HepG2 (cell line): ENCODE data around the gene TMEM233. TPM values are rescaled to one million over a fixed set of nuclear protein-coding genes. Genes with fewer than 3 reads are reported as not detected.
A peak's percentile ranks its signal among the peaks of the same experiment; 100 is the strongest.

Source experiments
- ATAC-seq: fragments of 200-7000 bp; cut with Tn5 transposase; 3 replicates; pipeline ENCODE4 v1.9.1; 2020; ENCODE audit warnings: mild to moderate bottlenecking, moderate library complexity
- Bru-seq: library from RNA; stranded (reverse); fragments of 400-500 nt; gene quantifications from one replicate; lab custom pipeline; 2021; lab: Mats Ljungman, UMichigan
- BruChase-seq, 2 experiments: library from RNA; stranded (reverse); fragments of 400-500 nt; gene quantifications; one replicate each; lab custom pipeline; 2021; lab: Mats Ljungman, UMichigan
- BruUV-seq: library from RNA; stranded (reverse); fragments of 400-500 nt; replicated peaks from 2 replicates; lab custom pipeline; 2021; lab: Mats Ljungman, UMichigan
- CTCF ChIA-PET: fragments of 300-600 bp; formaldehyde crosslinking; extraction: SDS; loops from one replicate; lab custom pipeline; 2021; ENCODE audit warnings: low total read pairs, inconsistent platforms, low intra/inter-chr PET ratio; lab: Yijun Ruan, JAX
- POLR2A ChIA-PET: fragments of 350-600 bp; sonication (Branson Sonifier 250); formaldehyde crosslinking; loops from one replicate; lab custom pipeline; 2020; ENCODE audit warnings: antibody characterized with exemption, inconsistent platforms; lab: Yijun Ruan, JAX
- DNase-seq: peaks from one replicate; pipeline ENCODE4 v3.0.0-alpha.2; 2015; ENCODE audit warnings: low spot score
- FAIRE-seq: peaks from 3 replicates; lab custom pipeline; 2011; peaks lifted over from hg19 to GRCh38; lab: Jason Lieb, UNC
- H2AFZ ChIP-seq: one replicate; pipeline ENCODE4 v1.6.1; 2011; ENCODE audit warnings: low read length, inconsistent platforms
- H3K27ac ChIP-seq: fragments of 300-600 bp; 3 replicates; pipeline ENCODE4 v1.8.0; 2011; ENCODE audit warnings: mixed run types, mild to moderate bottlenecking, mixed read lengths, low read length, inconsistent platforms; ENCODE audit not compliant: insufficient read depth; ENCODE audit errors: extremely low read length
- H3K27me3 ChIP-seq, 2 experiments: fragments of 200-600 bp in 1 of 2; 2 replicates in 1 of 2; 3 replicates in 1 of 2; pipeline versions ENCODE4 v1.6.0 to v1.8.0; 2011; ENCODE audit warnings: low read length in 2 of 2, mild to moderate bottlenecking in 2 of 2, moderate library complexity in 2 of 2, inconsistent platforms in 1 of 2; ENCODE audit not compliant: insufficient read depth in 2 of 2, control insufficient read depth in 1 of 2
- H3K36me3 ChIP-seq, 2 experiments: fragments of 200-600 bp in 1 of 2; replicated peaks in 1 of 2; 2 replicates in 1 of 2; 3 replicates in 1 of 2; pipeline versions ENCODE4 v1.5.1 to v1.8.0; 2011; ENCODE audit warnings: low read length in 2 of 2, inconsistent platforms in 1 of 2; ENCODE audit not compliant: insufficient read depth in 2 of 2, control insufficient read depth in 1 of 2
- H3K4me1 ChIP-seq: 2 replicates; pipeline ENCODE4 v1.5.1; 2012; ENCODE audit warnings: low read length, inconsistent platforms; ENCODE audit not compliant: insufficient read depth
- H3K4me2 ChIP-seq: 2 replicates; pipeline ENCODE4 v1.6.0; 2011; ENCODE audit warnings: low read depth, low read length, inconsistent platforms
- H3K4me3 ChIP-seq, 3 experiments: fragments of 200-600 bp in 1 of 3; sonication (generic), shearing (Covaris generic) in 1 of 3; replicated peaks in 1 of 3; 2 replicates each; pipeline ENCODE4 v1.5.1; 2011 to 2016; ENCODE audit warnings: low read length in 3 of 3, inconsistent platforms in 2 of 3, low read depth in 2 of 3, mild to moderate bottlenecking in 2 of 3, control low read depth in 1 of 3, mixed read lengths in 1 of 3; ENCODE audit not compliant: insufficient read depth in 1 of 3
- H3K79me2 ChIP-seq: one replicate; pipeline ENCODE4 v1.6.1; 2011; ENCODE audit warnings: low read length, inconsistent platforms; ENCODE audit not compliant: insufficient read depth
- H3K9ac ChIP-seq: 2 replicates; pipeline ENCODE4 v1.6.0; 2011; ENCODE audit warnings: mild to moderate bottlenecking, low read depth, low read length, inconsistent platforms; ENCODE audit not compliant: insufficient read depth
- H3K9me3 ChIP-seq: 2 replicates; pipeline ENCODE4 v1.5.1; 2012; ENCODE audit warnings: mild to moderate bottlenecking, low read length
- H4K20me1 ChIP-seq: 2 replicates; pipeline ENCODE4 v1.6.0; 2011; ENCODE audit warnings: inconsistent platforms, mild to moderate bottlenecking, low read length, moderate library complexity; ENCODE audit not compliant: insufficient read depth
- MAZ ChIP-seq, 2 experiments: sonication (generic) in 1 of 2; formaldehyde crosslinking in 1 of 2; IDR thresholded peaks; 2 replicates each; pipeline versions ENCODE4 v1.5.0 to v1.6.1; 2012 to 2020; ENCODE audit warnings: low read depth in 2 of 2, mild to moderate bottlenecking in 2 of 2, borderline replicate concordance in 1 of 2, improper control_type of control experiment in 1 of 2, low read length in 1 of 2, missing genetic modification reagents in 1 of 2, moderate library complexity in 1 of 2
- NFYB ChIP-seq: sonication (generic); formaldehyde crosslinking; IDR thresholded peaks from 2 replicates; pipeline ENCODE4 v1.4.0; 2020; ENCODE audit warnings: missing genetic modification reagents
- PHB2 ChIP-seq: fragments of 450-650 bp; IDR thresholded peaks from 2 replicates; pipeline ENCODE4 v1.6.1; 2018; ENCODE audit not compliant: partially characterized antibody
- SIN3B ChIP-seq: fragments of 150-350 bp; IDR thresholded peaks from 2 replicates; pipeline ENCODE4 v1.6.1; 2014; ENCODE audit warnings: low read length
- SMAD9 ChIP-seq: sonication (generic); formaldehyde crosslinking; IDR thresholded peaks from 2 replicates; pipeline ENCODE4 v1.5.1; 2020; ENCODE audit warnings: mild to moderate bottlenecking, missing genetic modification reagents
- TOE1 ChIP-seq: sonication (generic); formaldehyde crosslinking; IDR thresholded peaks from 2 replicates; pipeline ENCODE4 v1.4.0; 2020; ENCODE audit warnings: mild to moderate bottlenecking, missing genetic modification reagents
- ZNF225 ChIP-seq: sonication (generic); formaldehyde crosslinking; IDR thresholded peaks from 2 replicates; pipeline ENCODE4 v1.4.0; 2020; ENCODE audit warnings: mild to moderate bottlenecking, missing genetic modification reagents
- ZNF691 ChIP-seq: sonication (generic); formaldehyde crosslinking; IDR thresholded peaks from 2 replicates; pipeline ENCODE4 v1.4.0; 2020; ENCODE audit warnings: missing genetic modification reagents, low read depth, mild to moderate bottlenecking, borderline replicate concordance
- WGBS: methylation state at CpG from one replicate; pipeline ENCODE4 v1.1.6; 2017; ENCODE audit warnings: low lambda C conversion rate; 5-methylcytosine and 5-hydroxymethylcytosine counted together
- in situ Hi-C: cut with HindIII; loops from 2 replicates; pipeline ENCODE4 v1.10.0; 2017; ENCODE audit warnings: low pct_unique_long_range_greater_than_20kb; ENCODE audit not compliant: extremely low pct_ligation_motif_present
- intact Hi-C: fragments of 100-400 bp; cut with micrococcal nuclease; formaldehyde crosslinking; loops from one replicate; pipeline ENCODE4 v1.10.0; 2022; ENCODE audit not compliant: unreplicated experiment
- long read RNA-seq, 2 experiments: library from RNA in 1 of 2; library from polyadenylated mRNA in 1 of 2; stranded (forward) in 1 of 2; unstranded in 1 of 2; transcript quantifications; one replicate each; pipeline ENCODE4 v2.0.0, GENCODE V29; 2019 to 2022
- polyA minus RNA-seq, 3 experiments: library from RNA; depleted of rRNA, polyadenylated mRNA; stranded (reverse); fragments of >200 nt; gene quantifications; 2 replicates each; pipeline ENCODE4 v1.2.3, GENCODE V29; 2011; ENCODE audit warnings: low replicate concordance in 1 of 3
- polyA plus RNA-seq, 8 experiments: library from polyadenylated mRNA; depleted of rRNA in 3 of 8; stranded (reverse) in 7 of 8; unstranded in 1 of 8; fragments of >200 nt; fragmentation: Illumina TruSeq in 4 of 8; extraction: Trizol in 4 of 8; gene quantifications; 2 replicates each; pipeline versions ENCODE4 v1.2.1 to v1.2.3, GENCODE V29; 2011 to 2016; ENCODE audit warnings: low read depth in 4 of 8, missing spikeins in 1 of 8, mixed read lengths in 1 of 8; ENCODE audit not compliant: insufficient read depth in 1 of 8
- total RNA-seq, 5 experiments: library from RNA; depleted of rRNA; stranded (reverse); fragments of >200 nt; fragmentation: Illumina TruSeq; extraction: Trizol; gene quantifications; 2 replicates each; pipeline ENCODE4 v1.2.3, GENCODE V29; 2016; ENCODE audit warnings: low read depth in 1 of 5

The TMEM233 gene
- total RNA-seq (2016; rRNA removed; fragmentation: Illumina TruSeq; extraction: Trizol) (not detected in 2 replicates), polyA plus RNA-seq (2011; rRNA removed) (0.03 and 0.16 TPM in 2 replicates), polyA minus RNA-seq (2011; rRNA and poly(A)+ RNA removed; ENCODE audit: low replicate concordance) (not detected in 2 replicates), Bru-seq, nascent RNA (not detected), BruChase-seq, experiment 1, labeled RNA remaining after a 6-hour chase (not detected), BruChase-seq, experiment 2, labeled RNA remaining after a 2-hour chase (percentile 2 among the genes with signal in this experiment)
- total RNA-seq (2016; cell fraction: cytosol; rRNA removed; fragmentation: Illumina TruSeq; extraction: Trizol; ENCODE audit: low read depth): 0.09 TPM in 1 of 2 replicates, not detected in the other
- not detected in 2 replicates for total RNA-seq (2016; cell fraction: insoluble cytoplasmic fraction; rRNA removed; fragmentation: Illumina TruSeq; extraction: Trizol)
- total RNA-seq (2016; cell fraction: membrane; rRNA removed; fragmentation: Illumina TruSeq; extraction: Trizol): not detected in 2 replicates
- not detected in 2 replicates for total RNA-seq (2016; cell fraction: nucleus; rRNA removed; fragmentation: Illumina TruSeq; extraction: Trizol)
- not detected in 2 replicates for polyA plus RNA-seq (2011; cell fraction: cytosol; rRNA removed)
- polyA plus RNA-seq (2011; cell fraction: nucleus; rRNA removed): not detected in 2 replicates
- polyA plus RNA-seq (2012): not detected in 2 replicates
- polyA plus RNA-seq (2016; cell fraction: cytosol; fragmentation: Illumina TruSeq; extraction: Trizol; ENCODE audit: low read depth): not detected in 2 replicates
- not detected in 2 replicates for polyA plus RNA-seq (2016; cell fraction: insoluble cytoplasmic fraction; fragmentation: Illumina TruSeq; extraction: Trizol; ENCODE audit: low read depth)
- polyA plus RNA-seq (2016; cell fraction: membrane; fragmentation: Illumina TruSeq; extraction: Trizol; ENCODE audit: low read depth): not detected in 2 replicates
- not detected in 2 replicates for polyA plus RNA-seq (2016; cell fraction: nucleus; fragmentation: Illumina TruSeq; extraction: Trizol; ENCODE audit: insufficient read depth, low read depth)
- not detected in 2 replicates for polyA minus RNA-seq (2011; cell fraction: cytosol; rRNA and poly(A)+ RNA removed)
- not detected in 2 replicates for polyA minus RNA-seq (2011; cell fraction: nucleus; rRNA and poly(A)+ RNA removed)
- long read RNA-seq, experiment 1: 0 reads
- long read RNA-seq, experiment 2: 0 reads

- Histone ChIP-seq H3K27me3 (peaks cover 4 to 36% of the 10 kb centered on the region in 2 experiments; a peak in 4 of 5 replicates), H3K27ac (no peak within 1 kb of the TSS), H3K36me3 (no peaks in the 10 kb centered on the region), H2AFZ (no peak within 1 kb of the TSS), H3K9ac (no peak within 1 kb of the TSS), H4K20me1 (no peaks in the 10 kb centered on the region), H3K4me1 (peaks cover 6% of the 10 kb centered on the region; the same call in 1 of the 2 replicates), H3K9me3 (no peaks in the 10 kb centered on the region), H3K4me3 (peak within 1 kb of the TSS in 1 of 3 experiments; percentile 60; a peak in 1 of 6 replicates), H3K4me2 (peak within 1 kb of the TSS; percentile 51; the same call in 1 of the 2 replicates), H3K79me2 (no peaks in the 10 kb centered on the region)
- no peak for TF ChIP-seq NFYB (CRISPR knock-in tag)
- TF ChIP-seq ZNF225 (CRISPR knock-in tag): no peak
- TF ChIP-seq TOE1 (CRISPR knock-in tag): no peak
- no peak for TF ChIP-seq ZNF691 (CRISPR knock-in tag)
- no peak for TF ChIP-seq SMAD9 (CRISPR knock-in tag)
- no peak for TF ChIP-seq PHB2
- no peak for TF ChIP-seq MAZ (IDR thresholded peaks at IDR 0.05; ENCODE audit: borderline replicate concordance, low read depth, low read length)
- TF ChIP-seq MAZ (CRISPR knock-in tag; IDR thresholded peaks at IDR 0.05; ENCODE audit: low read depth): no peak
- TF ChIP-seq SIN3B: no peak
- DNase-seq: no peak
- no peak for FAIRE-seq
- intact Hi-C loops: no loop called here
- no peak for ATAC-seq
- 17% methylated on average over 32 of the region's 48 CpGs for WGBS
- no TSS peak for BruUV-seq
- CTCF ChIA-PET: no interaction called here
- POLR2A ChIA-PET: no interaction called here
- in situ Hi-C loops: no loop called here
Observed at GRCh38 chr12:119593578-119594398, at the start of gene TMEM233. TMEM233 (plus strand) TSS chr12:119593774; CDS start chr12:119593849, 75 bp downstream.
